Large intestine (tissue), 3 donors: ENCODE measurements around the gene THAP4. TPM values are rescaled to one million over a fixed set of nuclear protein-coding genes. Genes with fewer than 3 reads are reported as not detected.

ENCODE experiments used
- DNase-seq, 2 donors: peaks; one replicate each; pipeline versions ENCODE4 v3.0.0 to v3.0.0-alpha.2; 2013
- H3K27ac ChIP-seq: one replicate; pipeline ENCODE4 v1.5.1; 2013; ENCODE audit warnings: low read length
- H3K27me3 ChIP-seq: 2 replicates; pipeline ENCODE4 v1.6.1; 2013; ENCODE audit warnings: low read length; ENCODE audit not compliant: control insufficient read depth, insufficient read depth
- H3K36me3 ChIP-seq: 2 replicates; pipeline ENCODE4 v1.6.1; 2013; ENCODE audit warnings: low read length; ENCODE audit not compliant: control insufficient read depth, insufficient read depth
- H3K4me1 ChIP-seq: one replicate; pipeline ENCODE4 v1.6.1; 2013; ENCODE audit warnings: low read length; ENCODE audit not compliant: control insufficient read depth, insufficient read depth
- H3K4me3 ChIP-seq: one replicate; pipeline ENCODE4 v1.5.1; 2013; ENCODE audit warnings: low read length
- H3K9me3 ChIP-seq: one replicate; pipeline ENCODE4 v1.6.1; 2013; ENCODE audit warnings: mild to moderate bottlenecking, low read depth, low read length, moderate library complexity; ENCODE audit not compliant: control insufficient read depth
- WGBS: methylation state at CpG from one replicate; pipeline ENCODE4 v1.1.5; 2013; ENCODE audit warnings: low lambda C conversion rate; ENCODE audit not compliant: insufficient coverage; 5-methylcytosine and 5-hydroxymethylcytosine counted together
- polyA plus RNA-seq: library from polyadenylated mRNA; unstranded; fragments of 120-200 nt; gene quantifications from one replicate; pipeline ENCODE4 v1.2.1, GENCODE V29; 2013

THAP4 gene
- polyA plus RNA-seq, 1 donor = 35.7 TPM

DNA sequence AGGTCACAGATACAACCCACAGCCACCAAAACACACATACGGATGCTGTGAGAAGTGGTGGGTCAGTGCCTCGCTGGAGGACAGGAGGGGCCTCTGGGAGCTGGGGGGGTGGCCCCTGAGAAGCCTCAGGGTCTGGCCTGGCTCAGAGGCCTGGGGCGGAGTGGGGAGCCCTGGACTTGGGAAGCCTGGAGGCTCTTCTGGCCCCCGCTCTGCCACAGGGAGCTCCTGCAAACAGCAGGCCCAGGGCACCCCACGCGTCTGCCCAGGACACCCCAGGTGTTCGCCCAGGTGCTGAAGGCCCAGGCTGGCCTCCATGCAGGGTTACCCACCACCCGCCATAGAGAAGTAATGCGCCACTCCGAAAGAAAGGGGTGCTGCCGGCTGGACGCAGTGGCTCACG is 25.9 kb downstream of the THAP4 start:
- H3K9me3 ChIP-seq = no peaks in the 10 kb centered on the region
- H3K27ac ChIP-seq = no peak overlapping the region
- H3K36me3 ChIP-seq = peaks cover 17% of the 10 kb centered on the region
- no peak for DNase-seq
- no CpG with 5 or more reads among the region's 13 CpGs for WGBS
- H3K27me3 ChIP-seq = no peaks in the 10 kb centered on the region
- H3K4me1 ChIP-seq = peaks cover 8% of the 10 kb centered on the region
- H3K4me3 ChIP-seq = no peak overlapping the region

DNA sequence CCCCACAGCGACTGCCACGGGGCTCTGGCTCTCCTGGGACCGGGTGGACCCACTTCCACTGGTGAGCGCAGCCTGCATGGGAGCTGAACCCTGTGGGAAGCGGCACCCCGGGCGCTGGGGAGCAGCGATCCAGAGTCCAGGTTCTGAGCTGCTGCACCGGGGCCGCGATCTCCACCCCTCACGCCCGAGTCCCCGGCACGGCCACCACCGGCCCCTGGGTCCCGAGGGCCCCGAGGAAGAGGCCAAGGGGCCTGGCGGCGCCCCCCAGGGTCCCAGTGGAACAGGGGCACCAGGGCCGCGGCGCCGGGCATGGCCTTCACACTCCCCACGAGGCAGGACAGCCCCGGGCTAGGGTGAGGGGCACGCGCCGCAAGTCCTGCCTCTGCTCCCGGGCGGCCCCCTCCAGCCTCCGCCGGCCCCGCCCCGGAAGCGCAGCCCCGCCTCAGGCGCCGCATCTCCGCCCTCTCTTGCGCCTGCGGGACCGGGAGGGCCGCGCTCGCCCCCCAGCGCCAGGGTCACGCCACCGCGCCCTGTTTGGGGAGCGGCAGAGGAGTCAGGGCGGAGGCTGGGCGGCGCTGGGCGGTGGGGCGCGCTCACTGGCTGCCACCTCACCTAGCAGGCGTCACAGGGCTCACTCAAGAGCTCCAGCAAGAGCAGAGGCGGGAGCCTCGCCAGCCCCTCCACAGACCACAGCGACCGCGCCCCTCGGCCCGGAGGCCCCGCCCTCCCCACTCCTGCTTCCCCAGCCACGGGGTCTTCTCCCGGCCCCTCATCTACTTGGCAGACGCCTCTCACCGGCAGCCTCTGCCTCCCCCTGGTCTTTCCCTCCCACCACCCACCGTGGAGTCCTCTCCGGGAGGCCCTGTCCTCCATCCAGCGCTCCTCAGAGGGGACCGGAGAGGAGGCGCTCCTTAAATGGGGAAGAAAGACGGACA is 26.8 kb downstream of the THAP4 start:
- Histone ChIP-seq H3K4me1 (peaks cover 8% of the 10 kb centered on the region), H3K36me3 (peaks cover 26% of the 10 kb centered on the region), H3K4me3 (peak overlapping the region; percentile 57), H3K27ac (peak overlapping the region; percentile 58), H3K9me3 (no peaks in the 10 kb centered on the region), H3K27me3 (no peaks in the 10 kb centered on the region)
- no CpG with 5 or more reads among the region's 76 CpGs for WGBS
- DNase-seq = peak; percentile 92 to 96

DNA sequence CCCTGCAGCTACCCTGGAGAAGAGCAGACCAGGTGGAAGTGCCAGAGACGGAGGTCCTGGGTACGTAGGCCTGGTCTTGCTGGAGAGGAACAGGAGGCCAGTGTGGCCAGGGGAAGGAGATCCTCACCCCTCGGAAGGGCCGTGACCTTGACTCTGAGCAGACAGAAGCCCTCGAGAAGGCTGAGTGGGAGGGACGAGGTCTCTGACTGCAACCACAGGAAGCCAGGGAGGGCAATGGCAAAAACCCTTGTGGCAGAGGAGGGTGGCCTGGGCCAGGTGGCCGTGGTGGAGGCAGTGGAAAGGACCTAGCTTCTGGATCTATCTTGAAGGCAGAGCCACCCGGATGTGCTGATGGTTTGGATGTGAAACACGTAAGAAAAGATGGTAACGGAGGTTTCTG is 28.1 kb downstream of the THAP4 start:
- no peak overlapping the region for H3K27ac ChIP-seq
- no peaks in the 10 kb centered on the region for H3K9me3 ChIP-seq
- H3K27me3 ChIP-seq = no peaks in the 10 kb centered on the region
- H3K4me3 ChIP-seq = no peak overlapping the region
- no peak for DNase-seq
- H3K36me3 ChIP-seq = peaks cover 32% of the 10 kb centered on the region
- 94% methylated on average over 3 of the region's 10 CpGs for WGBS
- peaks cover 8% of the 10 kb centered on the region for H3K4me1 ChIP-seq

DNA sequence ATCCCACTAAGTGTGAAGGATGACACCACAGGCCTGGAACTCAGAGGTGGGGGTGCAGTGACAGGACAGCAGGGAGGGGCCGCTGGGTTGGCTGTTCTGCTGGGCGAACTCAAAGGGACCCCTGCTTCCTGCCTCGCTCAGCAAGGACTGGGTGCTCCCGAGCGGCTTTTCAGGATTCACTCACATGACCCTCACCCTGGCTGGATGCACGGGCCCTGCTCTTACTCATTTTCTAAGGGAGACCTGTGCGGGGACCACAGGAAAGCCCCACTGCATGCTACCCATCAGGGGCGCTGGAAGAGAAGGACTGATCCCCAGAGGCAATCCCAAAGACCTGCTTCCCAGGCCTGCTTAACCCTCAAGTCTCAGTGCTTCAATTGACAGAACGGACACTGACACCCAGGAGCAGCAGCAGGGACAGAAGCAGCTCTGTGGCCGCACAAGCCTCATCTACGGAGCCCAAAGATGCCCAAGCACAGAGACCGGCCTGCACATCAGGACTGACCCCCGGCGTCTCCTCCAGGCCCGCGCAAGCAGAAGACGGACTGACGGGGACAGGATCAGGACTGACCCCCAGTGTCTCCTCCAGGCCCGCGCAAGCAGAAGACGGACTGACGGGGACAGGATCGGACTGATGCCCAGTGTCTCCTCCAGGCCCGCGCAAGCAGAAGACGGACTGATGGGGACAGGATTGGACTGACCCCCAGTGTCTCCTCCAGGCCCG is 29.6 kb downstream of the THAP4 start:
- Histone ChIP-seq H3K4me3 (no peak overlapping the region), H3K27ac (no peak overlapping the region), H3K9me3 (no peaks in the 10 kb centered on the region), H3K27me3 (no peaks in the 10 kb centered on the region), H3K36me3 (peaks cover 39% of the 10 kb centered on the region), H3K4me1 (peaks cover 8% of the 10 kb centered on the region)
- WGBS = no CpG with 5 or more reads among the region's 27 CpGs
- no peak for DNase-seq

DNA sequence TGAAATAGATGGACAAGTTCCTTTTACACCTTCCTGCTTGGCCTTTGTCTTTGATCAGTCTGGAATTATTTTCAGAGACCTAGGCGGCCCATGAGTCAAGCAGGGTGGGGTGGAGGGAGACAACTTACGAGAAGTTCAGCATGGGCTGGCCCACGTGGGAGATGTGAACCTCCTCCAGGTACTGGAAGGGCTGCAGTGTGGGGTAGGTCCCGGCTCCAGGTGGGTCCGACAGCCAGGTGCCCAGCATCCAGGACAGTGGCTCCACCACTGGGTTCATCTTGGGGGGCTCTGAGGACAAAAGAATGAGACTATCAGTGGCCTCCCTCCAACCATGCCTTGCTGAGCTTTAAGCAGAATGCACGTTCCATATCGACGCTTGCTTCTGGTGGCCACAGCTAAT is 30.8 kb downstream of the THAP4 start:
- no peaks in the 10 kb centered on the region for H3K27me3 ChIP-seq
- H3K27ac ChIP-seq = no peak overlapping the region
- no peak overlapping the region for H3K4me3 ChIP-seq
- H3K4me1 ChIP-seq = peaks cover 8% of the 10 kb centered on the region
- no CpG with 5 or more reads among the region's 8 CpGs for WGBS
- H3K36me3 ChIP-seq = peaks cover 48% of the 10 kb centered on the region
- DNase-seq = no peak
- H3K9me3 ChIP-seq = no peaks in the 10 kb centered on the region

DNA sequence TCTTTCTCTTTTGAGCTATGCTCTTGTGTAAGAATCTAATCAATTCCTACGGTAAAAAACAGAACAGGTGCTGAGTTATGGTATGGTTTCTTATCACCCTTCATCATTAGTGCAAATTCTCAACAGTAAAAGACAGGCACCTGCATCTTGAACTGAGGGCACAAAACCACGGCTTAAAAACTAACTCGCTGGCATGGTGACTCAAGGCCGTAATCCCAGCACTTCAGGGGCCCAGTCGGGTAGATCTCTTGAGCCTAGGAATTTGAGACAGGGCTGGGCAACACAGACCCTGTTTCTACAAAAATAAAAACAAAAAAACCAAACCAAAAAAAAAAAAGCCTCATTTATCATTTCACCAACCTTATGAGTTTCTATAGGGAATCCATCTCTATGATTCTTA is 33.3 kb downstream of the THAP4 start:
- Histone ChIP-seq H3K27ac (no peak overlapping the region), H3K4me1 (no peaks in the 10 kb centered on the region), H3K36me3 (peaks cover 58% of the 10 kb centered on the region), H3K4me3 (no peak overlapping the region), H3K27me3 (no peaks in the 10 kb centered on the region), H3K9me3 (no peaks in the 10 kb centered on the region)
- DNase-seq = no peak
- no CpG with 5 or more reads among the region's 5 CpGs for WGBS

DNA sequence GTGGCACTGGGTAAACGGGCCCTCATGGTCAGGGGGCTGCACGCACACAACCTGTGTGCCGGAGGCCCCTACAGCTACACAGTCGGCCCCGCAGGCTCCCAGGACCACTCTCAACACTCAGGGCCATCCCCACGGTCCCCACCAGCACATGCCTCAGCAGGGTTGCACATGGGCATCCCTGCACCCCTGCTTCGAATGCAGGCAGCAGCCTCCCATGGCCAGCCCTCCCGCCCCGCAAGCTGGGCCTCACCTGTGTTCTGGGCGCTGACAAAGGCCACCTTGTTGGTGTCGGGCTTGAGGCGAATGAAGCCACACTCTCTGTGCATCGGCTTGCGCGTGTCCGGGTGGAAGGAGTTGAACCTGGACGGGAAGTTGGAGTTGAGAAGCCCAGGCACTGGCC is 34.2 kb downstream of the THAP4 start:
- no CpG with 5 or more reads among the region's 17 CpGs for WGBS
- no peak for DNase-seq
- Histone ChIP-seq H3K4me1 (no peaks in the 10 kb centered on the region), H3K27me3 (no peaks in the 10 kb centered on the region), H3K4me3 (no peak overlapping the region), H3K27ac (no peak overlapping the region), H3K36me3 (peaks cover 56% of the 10 kb centered on the region), H3K9me3 (no peaks in the 10 kb centered on the region)

DNA sequence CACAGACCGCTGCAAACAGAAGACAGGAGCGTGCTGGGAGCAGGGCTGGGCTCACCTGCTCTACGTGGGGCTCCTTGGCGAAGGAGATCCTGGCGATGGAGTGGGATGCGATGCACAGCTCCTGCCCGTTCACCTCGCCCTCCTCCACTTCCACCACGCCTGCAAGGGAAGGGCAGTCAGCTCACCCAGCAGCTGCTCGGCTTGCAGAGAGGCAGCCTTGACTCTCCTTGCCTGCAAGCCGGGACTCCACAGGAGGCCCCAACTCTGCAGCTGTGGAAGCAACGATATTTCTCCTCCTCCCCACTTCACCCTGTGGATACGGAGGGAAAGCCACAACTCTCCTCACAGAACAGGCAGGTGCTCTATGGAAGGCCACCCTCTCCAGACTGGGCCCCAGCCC is 35.1 kb downstream of the THAP4 start:
- no CpG with 5 or more reads among the region's 13 CpGs for WGBS
- no peak for DNase-seq
- Histone ChIP-seq H3K36me3 (peaks cover 60% of the 10 kb centered on the region), H3K4me1 (no peaks in the 10 kb centered on the region), H3K27me3 (no peaks in the 10 kb centered on the region), H3K27ac (no peak overlapping the region), H3K4me3 (no peak overlapping the region), H3K9me3 (no peaks in the 10 kb centered on the region)

DNA sequence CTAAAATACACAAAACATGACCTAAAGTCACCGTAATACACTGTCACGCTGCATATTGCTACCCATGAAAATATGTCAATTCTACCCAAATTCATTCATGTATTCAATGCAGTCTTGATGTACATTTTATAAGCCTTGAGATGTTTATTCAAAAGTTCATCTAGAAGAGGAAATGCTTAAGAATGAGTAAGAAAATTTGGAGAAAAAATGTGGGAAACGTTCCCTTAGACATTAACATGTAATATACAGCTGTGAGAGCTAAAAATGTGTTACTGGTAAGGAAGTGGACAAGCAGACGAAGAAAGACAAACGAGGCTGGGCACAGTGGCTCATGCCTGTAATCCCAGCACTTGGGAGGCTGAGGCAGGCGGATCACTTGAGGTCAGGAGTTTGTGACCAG is 37.3 kb downstream of the THAP4 start:
- Histone ChIP-seq H3K27me3 (no peaks in the 10 kb centered on the region), H3K27ac (no peak overlapping the region), H3K36me3 (peaks cover 47% of the 10 kb centered on the region), H3K4me1 (no peaks in the 10 kb centered on the region), H3K4me3 (no peak overlapping the region), H3K9me3 (no peaks in the 10 kb centered on the region)
- WGBS = 100% methylated on average over 2 of the region's 6 CpGs
- DNase-seq = no peak

DNA sequence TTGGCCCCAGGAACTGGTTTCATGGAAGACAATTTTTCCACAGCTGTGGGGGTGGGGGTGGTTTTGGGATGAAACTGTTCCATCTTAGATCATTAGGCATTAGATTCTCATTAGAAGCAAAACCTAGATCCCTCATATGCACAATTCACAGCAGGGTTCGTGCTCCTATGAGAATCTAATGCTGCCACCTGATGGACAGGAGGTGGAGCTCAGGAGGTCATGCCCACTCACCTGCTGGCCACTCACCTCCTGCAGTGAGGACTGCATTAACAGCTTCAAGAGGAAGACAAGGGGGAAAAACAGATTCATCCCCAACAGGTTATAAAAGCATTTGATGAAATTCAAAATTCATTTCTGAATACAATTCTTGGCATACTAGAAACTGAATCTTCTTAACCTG is 38.5 kb downstream of the THAP4 start:
- WGBS = no CpG with 5 or more reads among the region's 1 CpG
- Histone ChIP-seq H3K27ac (no peak overlapping the region), H3K4me3 (no peak overlapping the region), H3K4me1 (no peaks in the 10 kb centered on the region), H3K27me3 (no peaks in the 10 kb centered on the region), H3K9me3 (no peaks in the 10 kb centered on the region), H3K36me3 (peaks cover 44% of the 10 kb centered on the region)
- DNase-seq = no peak
